Stimulated activated CD8-positive, alpha-beta memory T cell treated with anti-CD3 and anti-CD28 coated beads, Interleukin-4, amount 100 ng/mL, for 4 hours (primary cell): ENCODE measurements around the gene EQTN.
"Not testable (repeated sequence)": the region's sequence is repeated elsewhere in the genome, so short reads cannot be mapped to it uniquely, and the experiment has no call there.

ENCODE experiments used
- DNase-seq, 2 donors: peaks; one replicate each; pipeline ENCODE4 v3.0.0-alpha.2; 2020; ENCODE audit warnings: low read depth in 2 of 2, low spot score in 1 of 2

EQTN gene

DNA sequence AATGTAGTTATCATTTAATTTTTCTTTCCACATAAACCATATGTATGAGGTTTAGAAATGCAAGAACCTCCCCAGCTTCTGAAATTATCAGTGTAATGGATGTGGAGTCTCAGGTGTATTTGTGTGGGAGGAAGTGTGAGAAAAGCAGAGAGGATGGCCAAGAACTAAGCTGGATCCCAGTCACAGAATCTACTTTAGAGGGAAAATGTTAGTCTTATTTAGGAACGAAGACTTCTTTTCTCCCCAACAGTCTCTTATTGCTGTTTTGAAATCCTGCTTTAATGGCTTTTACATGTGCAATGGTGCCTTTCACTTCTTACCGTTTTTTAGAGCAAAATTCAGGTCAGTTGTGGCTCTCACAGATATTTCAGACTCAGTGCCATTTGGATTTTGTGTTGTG lies 3.0 kb downstream of the EQTN start:
- DNase-seq = no peak

DNA sequence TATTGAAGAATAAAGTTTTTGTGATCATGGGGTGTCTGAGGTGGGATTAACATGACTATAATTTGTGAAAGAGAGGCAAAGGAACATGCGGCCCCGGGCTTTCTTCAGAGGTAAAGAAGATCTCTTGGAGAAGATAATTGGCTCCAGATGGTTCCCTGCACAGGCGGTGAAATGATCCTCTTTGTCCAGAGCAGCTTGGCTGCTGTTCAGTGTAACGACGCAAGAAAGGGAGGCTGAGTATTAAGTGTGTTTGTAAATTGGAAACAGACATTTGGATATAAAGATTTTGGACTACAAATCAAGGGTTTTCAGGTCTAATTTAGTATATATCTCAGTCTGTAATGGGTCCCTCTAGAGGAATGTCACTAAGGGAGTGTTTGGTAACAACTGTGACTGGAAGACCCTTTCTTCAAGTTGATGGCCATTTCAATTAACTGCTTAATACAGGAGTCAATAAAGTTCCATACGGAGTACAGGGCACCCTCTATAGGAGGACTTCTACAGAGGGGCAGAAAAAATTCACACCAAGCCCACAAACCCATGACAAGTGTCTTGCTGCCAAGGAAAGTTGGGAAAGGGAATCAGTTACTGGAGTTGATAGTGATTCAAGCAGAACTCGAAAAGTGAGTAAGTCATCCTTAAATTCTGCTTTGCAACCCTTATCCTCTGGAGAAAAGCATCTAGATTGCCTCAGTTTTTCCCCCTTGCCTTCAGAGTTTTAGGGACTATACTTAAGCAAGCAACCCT lies 4.1 kb downstream of the EQTN start:
- DNase-seq = no peak

DNA sequence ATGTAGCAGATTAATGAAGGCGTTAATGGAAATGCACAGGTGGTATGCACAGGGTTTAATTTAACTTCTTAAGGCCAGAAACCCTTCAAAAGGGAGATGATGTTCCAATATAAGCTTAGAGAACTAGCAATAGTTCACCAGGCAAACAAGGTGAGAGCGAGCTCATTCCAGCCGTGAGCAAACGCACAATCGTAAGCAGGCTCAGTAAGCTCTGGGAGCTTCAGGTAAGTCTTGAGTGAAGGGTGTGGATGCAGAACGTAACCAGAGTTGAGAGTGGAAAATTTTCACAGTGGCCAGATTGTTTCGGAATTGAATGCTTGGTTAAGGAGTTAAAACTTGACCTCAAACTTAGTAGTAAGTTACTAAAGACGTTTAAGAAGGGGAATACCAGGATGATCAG lies 5.7 kb downstream of the EQTN start:
- DNase-seq = no peak

DNA sequence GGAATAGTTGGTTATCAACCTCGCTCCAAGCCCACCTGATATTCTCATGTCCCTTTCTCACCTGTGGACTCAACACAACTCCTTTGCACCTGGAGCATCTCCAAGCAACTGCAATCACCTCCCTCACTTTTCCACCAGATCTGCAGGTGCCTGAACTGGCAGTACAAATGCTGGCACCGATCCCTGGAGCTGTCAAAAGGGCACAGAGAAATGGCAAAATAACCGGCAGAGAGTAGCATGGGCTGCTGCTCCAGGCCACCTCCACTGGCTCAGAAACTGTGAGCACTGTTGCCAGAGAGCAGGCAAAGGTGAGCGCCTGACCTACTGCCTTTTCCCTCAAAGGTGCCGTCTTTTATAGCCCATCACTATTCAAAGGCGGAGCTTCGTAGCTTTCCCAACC lies 14.7 kb downstream of the EQTN start:
- DNase-seq = no peak

DNA sequence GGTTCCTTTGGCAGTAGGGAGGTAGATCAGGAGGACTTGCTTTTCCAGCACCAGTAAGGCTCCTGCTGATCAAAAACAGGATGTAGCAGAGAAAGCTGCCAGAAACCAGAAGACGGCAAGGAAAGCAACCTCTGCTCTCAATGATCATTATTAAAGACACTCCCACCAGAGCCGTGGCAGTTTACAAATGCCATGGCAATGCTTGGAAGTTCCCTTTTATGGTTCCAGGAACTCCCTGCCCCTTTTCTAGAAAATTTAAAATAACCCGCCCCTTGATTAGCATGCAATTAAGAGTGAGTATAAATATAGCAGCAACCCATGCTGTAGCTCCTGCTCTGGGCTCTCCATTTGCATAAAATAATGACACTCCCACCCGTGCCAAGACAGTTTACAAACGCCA lies 16.1 kb downstream of the EQTN start:
- no peak for DNase-seq

DNA sequence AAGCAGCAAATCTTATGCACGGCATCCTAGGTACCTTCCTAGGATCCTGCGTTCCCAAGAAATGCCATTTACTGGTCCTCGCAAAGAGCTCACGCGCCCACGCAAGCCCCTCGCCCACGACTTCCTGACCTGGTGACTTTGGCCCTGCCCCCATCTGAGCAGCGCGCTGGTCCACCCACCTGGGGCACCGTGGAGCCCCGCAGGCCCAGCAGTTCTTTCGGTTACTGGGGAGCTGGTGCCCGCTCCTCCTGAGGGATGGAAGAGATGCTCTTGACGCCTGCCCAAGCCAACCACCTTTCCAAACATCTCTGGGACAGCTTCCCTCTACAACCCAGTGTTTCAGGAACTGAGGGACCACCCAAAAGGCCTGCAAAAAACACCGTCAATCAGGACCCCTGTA lies 16.7 kb downstream of the EQTN start:
- DNase-seq = no peak

DNA sequence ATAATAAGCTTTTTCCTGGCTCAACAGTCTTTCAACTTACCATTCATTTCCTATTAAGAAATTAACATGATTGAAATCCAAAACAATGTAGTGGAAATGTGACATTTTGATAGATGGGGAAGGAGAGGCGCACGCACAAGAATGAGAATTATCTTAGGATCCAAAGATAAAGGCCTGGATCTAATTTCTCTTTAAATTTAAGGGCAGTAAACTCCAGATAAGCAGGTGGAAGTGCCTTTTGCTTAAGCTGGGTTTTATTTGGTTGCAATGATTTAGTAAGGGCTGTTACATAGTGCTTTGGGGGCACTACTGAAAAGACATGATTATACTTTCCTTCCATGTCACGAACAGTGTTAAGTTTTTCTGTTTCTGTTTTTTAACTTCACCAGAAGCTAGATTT lies 17.3 kb downstream of the EQTN start:
- DNase-seq = no peak

DNA sequence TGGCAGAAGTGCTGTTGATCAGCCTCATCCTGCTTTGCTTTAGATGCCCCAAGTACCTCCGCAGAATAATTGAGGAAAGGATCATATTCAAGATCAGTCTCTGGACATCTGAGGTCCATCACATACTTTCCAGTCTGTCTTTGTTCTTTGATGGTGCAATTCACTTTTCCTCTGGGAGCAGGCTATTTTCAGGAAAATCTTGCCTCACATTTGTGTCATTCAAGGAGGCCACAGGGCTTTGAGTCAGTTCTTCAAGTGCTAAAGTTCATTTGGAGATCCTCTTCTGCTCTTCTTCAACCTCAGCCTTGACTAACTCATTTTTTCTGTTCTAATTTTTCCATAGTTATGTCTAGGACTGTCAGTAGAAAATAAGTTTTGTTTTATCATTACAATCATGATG lies 18.6 kb downstream of the EQTN start:
- DNase-seq = no peak

DNA sequence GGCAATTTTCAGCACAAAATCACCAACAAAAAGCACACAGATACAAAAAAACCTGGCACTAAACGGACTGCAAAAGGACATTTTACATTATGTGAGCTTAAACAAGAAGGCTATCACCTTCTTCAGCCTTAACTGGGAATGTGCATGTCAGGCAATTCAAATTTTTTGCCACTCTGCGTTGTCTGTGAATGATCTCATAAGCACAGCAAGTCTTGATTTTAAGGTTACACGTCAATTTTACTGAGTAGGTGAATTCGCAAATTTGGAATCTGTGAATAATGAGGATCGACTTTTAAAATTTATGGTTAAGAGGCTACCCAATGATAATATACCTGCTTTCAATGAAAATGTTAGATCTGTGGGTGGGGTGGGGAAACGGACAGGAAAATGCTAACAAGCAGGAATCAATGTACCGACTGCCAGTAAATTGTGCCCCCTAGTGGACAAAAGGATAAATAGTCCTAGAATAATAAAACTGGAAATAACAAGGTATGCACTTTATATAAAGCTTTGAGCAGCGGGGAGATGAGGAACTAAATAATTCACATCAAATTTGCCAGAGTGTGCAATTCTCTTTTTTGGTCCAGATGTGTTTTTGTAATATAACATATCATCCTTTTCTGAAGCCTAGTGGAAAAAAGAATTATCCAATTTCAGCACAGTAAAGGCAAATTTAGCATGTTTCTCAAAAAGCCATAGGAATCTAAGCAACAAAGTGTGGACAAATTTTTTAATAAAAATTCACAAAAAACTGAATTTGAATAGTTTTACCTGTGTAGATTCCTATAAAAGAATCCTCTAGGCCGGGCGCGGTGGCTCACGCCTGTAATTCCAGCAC lies 20.5 kb downstream of the EQTN start:
- DNase-seq = no peak

DNA sequence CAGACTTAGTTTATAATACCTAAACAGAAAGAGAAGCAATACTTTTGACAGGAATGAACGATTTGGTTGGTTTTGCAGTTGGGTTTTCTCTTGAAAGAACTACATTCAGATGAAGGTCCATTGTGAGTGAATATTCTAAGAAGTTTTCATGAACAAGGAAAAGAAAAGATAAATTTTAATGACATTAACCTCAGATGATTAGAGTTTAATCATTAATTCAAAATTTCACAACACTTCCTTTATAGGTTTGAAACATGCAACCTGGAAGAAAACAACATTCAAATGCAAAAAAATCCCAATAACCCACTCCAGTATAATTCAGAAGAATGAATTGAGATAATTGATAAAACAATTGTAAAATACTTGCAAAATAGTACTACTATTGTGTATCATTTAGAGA lies 23.8 kb downstream of the EQTN start:
- no peak for DNase-seq

DNA sequence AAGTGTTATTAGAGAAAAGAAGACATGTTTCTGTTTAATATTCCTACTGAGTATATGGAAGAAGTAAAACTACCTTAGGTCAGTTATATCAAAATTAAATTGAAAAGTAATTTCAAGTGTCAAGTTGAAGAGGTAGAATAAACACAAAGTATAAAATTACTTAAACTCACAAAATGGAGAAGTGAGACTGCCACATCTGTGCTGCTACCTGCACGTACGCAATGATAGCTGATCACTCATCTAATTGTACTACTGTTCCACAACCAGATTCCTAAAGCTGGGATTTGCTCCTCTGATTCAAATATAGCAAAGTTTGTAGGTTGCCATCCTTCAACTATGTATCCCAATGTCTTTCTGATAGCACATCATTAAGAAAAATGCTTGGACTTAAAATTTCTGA lies 24.8 kb downstream of the EQTN start:
- no peak for DNase-seq

DNA sequence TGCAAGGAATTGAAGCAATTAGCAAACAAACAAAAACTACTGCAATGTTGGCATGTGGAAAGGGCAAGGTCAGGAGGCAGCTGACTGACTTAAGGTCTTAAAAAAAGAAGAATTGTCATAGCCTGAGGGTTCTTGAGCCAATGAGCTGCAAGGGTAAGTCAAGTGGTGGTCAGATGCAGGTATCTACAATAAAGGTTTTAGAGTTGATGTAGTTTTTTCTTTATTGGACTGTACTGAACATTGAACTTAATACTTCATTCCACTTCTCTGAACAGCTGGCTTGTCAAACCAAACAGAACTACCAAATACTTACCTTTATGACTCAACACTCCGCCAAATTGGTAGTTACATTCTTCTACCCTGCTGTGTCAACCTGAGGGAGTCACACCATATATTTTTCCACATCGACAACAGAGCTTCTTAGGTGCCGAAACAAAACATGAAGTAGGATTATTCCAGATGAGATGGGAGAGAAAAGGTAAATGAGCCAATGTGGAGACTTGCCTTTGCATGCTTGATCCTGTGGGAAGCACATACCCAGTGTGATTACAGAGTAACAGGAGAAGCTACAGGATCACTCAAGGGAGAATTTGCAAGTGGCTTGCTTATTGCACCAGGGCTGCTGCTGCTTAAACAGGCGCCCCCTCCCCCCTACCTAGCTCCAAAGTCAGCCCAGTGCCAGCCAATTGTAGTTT lies 35.3 kb downstream of the EQTN start:
- no peak for DNase-seq

DNA sequence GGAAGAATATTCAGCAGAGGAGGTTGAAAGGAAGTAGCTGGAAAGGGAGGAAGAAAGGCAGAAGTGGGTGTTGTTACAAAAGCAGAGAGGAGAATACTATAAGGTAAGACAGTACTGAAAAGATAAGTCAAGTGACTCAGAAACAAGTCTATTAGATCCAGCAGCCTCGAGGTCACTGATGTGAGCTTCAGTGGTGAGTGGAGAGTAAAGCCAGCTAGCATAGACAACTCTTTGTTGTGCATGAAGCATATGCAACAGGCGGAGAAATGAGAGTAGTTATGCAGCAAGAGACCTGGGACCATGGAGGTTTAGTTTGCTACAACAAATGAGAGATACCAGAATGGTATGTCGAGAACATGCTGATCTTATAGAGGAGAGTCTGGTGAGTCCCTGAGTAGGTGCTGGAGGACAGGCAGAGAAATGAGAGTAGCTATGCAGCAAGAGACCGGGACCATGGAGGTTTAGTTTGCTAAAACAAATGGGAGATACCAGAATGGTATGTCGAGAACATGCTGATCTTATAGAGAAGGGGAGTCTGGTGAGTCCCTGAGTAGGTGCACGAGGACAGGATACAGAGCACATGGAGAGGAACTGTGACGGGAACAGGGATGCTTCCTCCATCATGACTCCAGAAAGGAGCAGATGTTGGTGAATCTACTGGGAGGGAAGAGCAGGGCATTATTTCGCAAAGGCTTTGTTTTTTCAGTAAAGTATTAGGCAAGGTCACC lies 36.0 kb downstream of the EQTN start:
- no peak for DNase-seq

DNA sequence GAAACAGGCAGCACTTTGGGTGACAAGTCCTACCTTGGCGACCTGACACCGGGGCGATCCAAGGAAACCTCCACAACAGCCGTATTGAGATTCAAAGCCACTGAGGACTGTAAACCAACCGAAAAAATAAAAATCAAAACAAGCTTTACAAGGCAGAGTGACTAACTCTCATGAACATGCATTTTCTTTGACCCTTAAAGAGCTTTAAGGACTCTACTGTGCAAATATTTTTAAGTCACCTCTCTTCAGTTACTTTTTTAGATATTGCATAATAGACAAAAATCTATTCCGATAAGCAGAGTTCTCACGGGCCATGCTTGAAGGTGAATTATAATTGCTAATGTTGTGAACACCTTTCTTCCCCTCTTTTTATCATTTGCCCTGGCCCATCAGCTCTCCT lies 38.3 kb downstream of the EQTN start:
- no peak for DNase-seq

DNA sequence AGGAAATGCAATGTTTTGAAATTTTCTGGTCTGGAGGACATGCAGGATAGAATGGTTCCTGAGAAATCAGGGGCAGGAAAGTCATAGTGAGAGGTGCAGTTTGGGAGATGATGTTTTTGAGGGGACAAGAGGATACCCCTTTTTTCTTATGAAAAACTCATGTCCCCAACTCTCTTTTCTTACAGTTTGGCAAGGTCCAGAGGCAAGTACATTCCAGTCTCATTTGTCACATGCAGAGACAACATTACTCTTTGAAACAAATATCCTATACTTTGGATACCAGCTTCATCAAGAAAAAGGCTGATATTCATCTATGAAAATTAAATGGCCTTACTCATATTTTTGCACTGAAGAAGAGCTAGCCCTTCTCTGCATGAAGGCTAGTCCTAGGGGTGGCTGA lies 48.2 kb downstream of the EQTN start:
- DNase-seq = no peak

DNA sequence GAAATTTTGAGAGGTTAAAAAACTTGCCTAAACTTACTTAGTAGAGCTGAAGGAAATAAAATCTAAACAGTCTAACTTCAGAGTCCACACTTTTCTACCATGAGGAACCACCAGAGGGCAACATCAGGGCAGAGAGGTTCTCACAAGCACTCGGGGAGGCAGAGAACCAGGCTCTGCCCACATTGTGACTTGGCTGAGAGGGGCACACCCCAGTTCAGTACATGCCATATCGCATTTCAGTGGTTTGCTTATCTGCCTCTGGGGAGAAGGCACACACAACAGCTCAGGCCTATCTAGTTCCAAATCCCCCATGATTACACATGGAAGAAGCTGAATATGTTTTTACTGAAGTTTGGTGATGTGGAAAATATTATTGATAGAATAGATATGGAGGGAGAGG lies 49.2 kb downstream of the EQTN start:
- DNase-seq = no peak

DNA sequence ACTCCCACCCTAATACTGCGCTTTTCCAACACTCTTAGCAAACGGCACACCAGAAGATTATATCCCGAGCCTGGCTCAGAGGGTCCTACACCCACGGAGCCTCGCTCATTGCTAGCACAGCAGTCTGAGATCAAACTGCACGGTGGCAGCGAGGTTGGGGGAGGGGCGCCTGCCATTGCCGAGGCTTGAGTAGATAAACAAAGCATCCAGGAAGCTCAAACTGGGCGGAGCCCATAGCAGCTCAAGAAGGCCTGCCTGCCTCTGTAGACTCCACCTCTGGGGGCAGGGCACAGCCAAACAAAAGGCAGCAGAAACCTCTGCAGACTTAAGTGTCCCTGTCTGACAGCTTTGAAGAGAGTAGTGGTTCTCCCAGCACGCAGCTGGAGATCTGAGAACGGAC lies 57.3 kb downstream of the EQTN start:
- not testable (repeated sequence) for DNase-seq
